Immature natural killer cell (primary cell): ENCODE data around the gene SMC3. TPM values are rescaled to one million over a fixed set of nuclear protein-coding genes. Genes with fewer than 3 reads are reported as not detected.

Experiments used
- DNase-seq, 3 donors: peaks; one replicate each; pipeline ENCODE4 v3.0.0; 2022; ENCODE audit warnings: mixed read lengths in 1 of 3
- H3K27ac Mint-ChIP-seq, 6 donors: one replicate each; pipeline ENCODE4 v1.8.0; 2020; ENCODE audit warnings: mixed read lengths in 6 of 6, mild to moderate bottlenecking in 5 of 6, inconsistent platforms in 4 of 6, moderate library complexity in 3 of 6
- H3K27me3 Mint-ChIP-seq, 3 donors: one replicate each; pipeline ENCODE4 v1.8.0; 2020 to 2021; ENCODE audit warnings: low read depth in 3 of 3, mild to moderate bottlenecking in 3 of 3, mixed read lengths in 3 of 3, moderate library complexity in 3 of 3, inconsistent platforms in 1 of 3
- H3K36me3 Mint-ChIP-seq, 3 donors: one replicate each; pipeline ENCODE4 v1.8.0; 2020; ENCODE audit warnings: mixed read lengths in 3 of 3, inconsistent platforms in 2 of 3, mild to moderate bottlenecking in 2 of 3
- H3K4me1 Mint-ChIP-seq, 2 donors: one replicate each; pipeline ENCODE4 v1.8.0; 2020; ENCODE audit warnings: inconsistent platforms in 2 of 2, mild to moderate bottlenecking in 2 of 2, mixed read lengths in 2 of 2, moderate library complexity in 1 of 2
- H3K4me3 Mint-ChIP-seq, 5 donors: one replicate each; pipeline ENCODE4 v1.8.0; 2020; ENCODE audit warnings: mild to moderate bottlenecking in 5 of 5, mixed read lengths in 5 of 5, inconsistent platforms in 3 of 5, moderate library complexity in 3 of 5
- H3K9me3 Mint-ChIP-seq, 6 donors: one replicate each; pipeline ENCODE4 v1.8.0; 2020; ENCODE audit warnings: mild to moderate bottlenecking in 6 of 6, mixed read lengths in 6 of 6, inconsistent platforms in 4 of 6, moderate library complexity in 3 of 6
- polyA plus RNA-seq, 3 donors: library from polyadenylated mRNA; unstranded; fragments of 300-500 nt; fragmentation: Illumina TruSeq; gene quantifications; one replicate each; pipeline ENCODE4 v1.2.3, GENCODE V29; 2021

Gene SMC3
- polyA plus RNA-seq, 3 donors from 2014 or later = 32.3 to 92.1 (median 43.8) TPM

- H3K4me1 Mint-ChIP-seq = peaks cover 22 to 35% of the 10 kb centered on the region in 2 donors
- peaks cover 22 to 26% (median 23%) of the 10 kb centered on the region in 3 donors for H3K27me3 Mint-ChIP-seq
- H3K27ac Mint-ChIP-seq = no peak within 1 kb of the TSS
- peak in 2 of 3 donors; percentile 2 to 5 for DNase-seq
- H3K36me3 Mint-ChIP-seq = peaks cover 0 to 4% (median 0%) of the 10 kb centered on the region in 3 donors
- H3K4me3 Mint-ChIP-seq = peak within 1 kb of the TSS; percentile 58 to 79 (median 73)
- peaks cover 0 to 2% (median 0%) of the 10 kb centered on the region in 6 donors for H3K9me3 Mint-ChIP-seq
These were observed 76.4 kb downstream of the SMC3 start, which contains the start of gene RBM20 for GRCh38 chr10:110643653-110644597. RBM20 (plus strand) TSS chr10:110644336; CDS start chr10:110644455, 119 bp downstream.

DNA sequence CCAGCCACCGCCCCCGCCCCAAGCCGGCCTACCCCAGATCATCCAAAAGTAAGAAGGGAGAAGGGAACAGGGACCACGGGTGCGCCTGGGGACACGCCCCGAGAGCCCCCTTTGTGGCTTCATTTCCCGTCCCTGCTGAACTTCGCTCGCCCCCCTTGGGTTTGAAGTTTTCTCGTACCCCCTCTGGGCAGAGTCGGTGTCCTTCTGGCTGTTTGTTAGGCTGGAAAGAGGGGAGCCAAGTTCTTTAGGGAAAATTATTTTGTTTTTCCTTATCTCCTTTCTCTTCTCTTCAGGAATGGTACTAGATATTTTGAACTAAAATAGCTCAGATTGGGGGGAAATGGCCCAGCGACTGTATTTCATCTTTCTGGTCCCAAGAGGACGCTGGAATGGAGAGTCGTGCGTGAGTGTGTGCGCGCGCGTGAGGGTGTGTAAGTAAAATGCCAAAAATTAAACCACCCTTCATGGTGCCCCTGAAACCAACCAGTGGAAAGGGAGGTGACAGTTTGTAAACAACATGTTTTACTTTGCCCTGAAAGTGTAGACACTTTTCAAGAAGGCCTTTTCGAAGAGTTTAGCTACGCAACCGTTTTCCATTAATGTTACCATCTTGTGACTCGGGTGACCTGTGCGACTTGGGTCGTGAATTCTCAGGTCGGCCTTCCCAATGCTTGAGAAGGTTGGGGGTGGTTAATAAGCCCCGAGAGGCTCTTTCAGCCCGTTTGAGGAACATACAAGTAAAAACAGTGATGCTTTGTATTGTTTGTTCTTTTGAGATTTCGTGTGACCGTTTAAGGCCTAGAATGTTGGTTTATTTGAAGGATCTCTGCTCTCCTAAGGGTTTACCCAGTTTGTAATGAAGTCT lies 77.3 kb downstream of the SMC3 start:
- peaks cover 22 to 26% (median 23%) of the 10 kb centered on the region in 3 donors for H3K27me3 Mint-ChIP-seq
- H3K4me3 Mint-ChIP-seq = peak overlapping the region in 4 of 5 donors; percentile 41 to 74 (median 64)
- H3K36me3 Mint-ChIP-seq = peaks cover 0 to 4% (median 0%) of the 10 kb centered on the region in 3 donors
- no peak for DNase-seq
- H3K27ac Mint-ChIP-seq = no peak overlapping the region
- peaks cover 0 to 2% (median 0%) of the 10 kb centered on the region in 6 donors for H3K9me3 Mint-ChIP-seq
- peaks cover 22 to 35% of the 10 kb centered on the region in 2 donors for H3K4me1 Mint-ChIP-seq

DNA sequence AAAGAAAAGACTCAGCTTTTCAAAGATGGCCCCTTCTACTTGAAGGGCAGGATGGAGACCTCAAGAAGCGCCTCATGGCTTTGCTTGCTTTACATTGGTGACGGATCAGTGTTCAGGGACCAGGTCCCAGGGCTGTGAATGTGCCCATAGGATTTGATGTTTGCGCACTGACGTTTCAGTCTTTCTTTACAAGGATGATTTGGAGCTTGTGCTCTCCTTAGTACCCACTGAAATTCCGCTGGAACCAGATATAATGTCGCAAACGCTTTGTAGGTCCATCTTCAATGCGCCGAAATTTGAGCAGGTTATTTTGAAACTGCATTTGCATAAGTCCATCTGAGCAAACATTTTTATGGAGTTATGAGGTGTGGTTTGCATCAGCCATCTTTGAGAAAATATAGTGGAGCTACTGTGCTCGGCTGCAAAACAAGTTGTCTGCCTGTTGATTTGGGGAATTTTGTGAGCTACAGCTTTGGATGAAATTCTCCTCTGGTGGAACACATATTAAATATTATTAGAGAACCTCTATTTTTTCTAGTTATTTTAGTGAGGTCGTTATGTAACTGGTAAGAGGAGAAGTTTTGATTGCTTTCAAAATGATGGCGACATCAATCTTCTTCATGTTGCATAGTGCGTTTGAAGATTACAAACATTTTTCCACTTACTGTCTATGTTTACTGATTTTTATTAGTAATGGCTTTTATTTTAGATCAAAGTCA lies 79.1 kb downstream of the SMC3 start:
- DNase-seq = no peak
- Mint-ChIP-seq H3K36me3 (peaks cover 0 to 4% (median 0%) of the 10 kb centered on the region in 3 donors), H3K9me3 (peaks cover 0 to 2% (median 0%) of the 10 kb centered on the region in 6 donors), H3K27ac (no peak overlapping the region), H3K4me3 (no peak overlapping the region), H3K27me3 (peaks cover 15 to 24% (median 21%) of the 10 kb centered on the region in 3 donors), H3K4me1 (peaks cover 17 to 33% of the 10 kb centered on the region in 2 donors)

DNA sequence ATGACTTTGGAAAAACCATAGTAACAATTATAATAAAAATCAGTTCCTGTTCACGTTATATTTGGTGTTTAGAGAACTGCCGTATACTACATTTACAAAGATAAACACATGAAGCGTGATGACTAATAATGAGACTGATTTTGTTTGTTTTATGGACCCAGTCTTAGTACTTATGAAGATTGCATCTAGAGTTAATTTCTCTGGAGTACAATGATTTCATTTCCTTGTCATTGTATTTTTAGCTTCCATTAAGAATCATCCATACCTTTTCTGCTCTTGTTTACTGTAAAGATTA lies 79.6 kb downstream of the SMC3 start:
- H3K9me3 Mint-ChIP-seq = peaks cover 0 to 2% (median 0%) of the 10 kb centered on the region in 6 donors
- peaks cover 19 to 35% of the 10 kb centered on the region in 2 donors for H3K4me1 Mint-ChIP-seq
- DNase-seq = no peak
- H3K27ac Mint-ChIP-seq = no peak overlapping the region
- no peak overlapping the region for H3K4me3 Mint-ChIP-seq
- peaks cover 0 to 4% (median 0%) of the 10 kb centered on the region in 3 donors for H3K36me3 Mint-ChIP-seq
- H3K27me3 Mint-ChIP-seq = peaks cover 15 to 24% (median 21%) of the 10 kb centered on the region in 3 donors

DNA sequence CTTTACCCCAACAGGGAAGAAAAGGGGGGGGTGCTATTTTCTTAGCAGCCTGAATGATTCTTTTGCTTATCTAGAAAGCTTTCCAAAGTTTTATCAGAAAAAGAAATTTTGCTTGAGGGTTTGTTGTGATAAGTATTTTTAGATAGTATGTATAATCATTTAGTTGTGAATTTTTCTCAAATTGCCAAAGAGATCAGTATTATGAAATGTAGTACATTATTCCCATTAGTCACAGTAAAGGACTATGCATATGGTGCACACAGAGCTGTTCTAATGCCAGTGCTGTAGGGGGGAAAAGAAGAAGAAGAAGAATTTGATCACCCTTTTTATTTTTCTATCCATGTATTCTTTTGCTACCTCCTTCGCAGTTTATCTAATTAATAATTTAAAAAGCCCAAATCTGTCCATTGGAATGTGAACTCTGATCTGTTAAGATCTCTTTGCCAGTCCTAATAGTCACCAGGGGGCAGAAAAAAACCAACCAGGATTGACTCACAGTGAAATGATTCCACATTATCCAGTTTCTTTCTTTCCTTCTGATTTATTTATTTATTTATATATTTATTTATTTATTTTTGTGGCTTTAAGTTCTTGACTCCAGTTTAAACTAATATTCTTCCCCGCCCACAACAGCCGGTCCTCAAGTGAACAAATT lies 81.3 kb downstream of the SMC3 start:
- Mint-ChIP-seq H3K4me3 (no peak overlapping the region), H3K36me3 (no peaks in the 10 kb centered on the region), H3K9me3 (no peaks in the 10 kb centered on the region), H3K27ac (no peak overlapping the region), H3K27me3 (peaks cover 9 to 20% (median 19%) of the 10 kb centered on the region in 3 donors), H3K4me1 (peaks cover 11 to 20% of the 10 kb centered on the region in 2 donors)
- DNase-seq = no peak

GRCh38 chr10:110649347-110650264 lies 82.1 kb downstream of the SMC3 start:
- Mint-ChIP-seq H3K4me3 (no peak overlapping the region), H3K27me3 (peaks cover 8 to 20% (median 19%) of the 10 kb centered on the region in 3 donors), H3K4me1 (peaks cover 10 to 18% of the 10 kb centered on the region in 2 donors)

GRCh38 chr10:110650265-110650668 lies 82.8 kb downstream of the SMC3 start:
- H3K4me1 Mint-ChIP-seq = peaks cover 7 to 13% of the 10 kb centered on the region in 2 donors
- DNase-seq = peak in 2 of 3 donors; percentile 3 to 7
- H3K36me3 Mint-ChIP-seq = no peaks in the 10 kb centered on the region
- no peaks in the 10 kb centered on the region for H3K9me3 Mint-ChIP-seq
- H3K4me3 Mint-ChIP-seq = no peak overlapping the region
- H3K27me3 Mint-ChIP-seq = peaks cover 6 to 16% (median 15%) of the 10 kb centered on the region in 3 donors
- no peak overlapping the region for H3K27ac Mint-ChIP-seq

More at GRCh38 chr10:110649347-110650264, 82.1 kb downstream of the SMC3 start:
- H3K27ac Mint-ChIP-seq = no peak overlapping the region
- H3K36me3 Mint-ChIP-seq = no peaks in the 10 kb centered on the region
- no peaks in the 10 kb centered on the region for H3K9me3 Mint-ChIP-seq
- no peak for DNase-seq

DNA sequence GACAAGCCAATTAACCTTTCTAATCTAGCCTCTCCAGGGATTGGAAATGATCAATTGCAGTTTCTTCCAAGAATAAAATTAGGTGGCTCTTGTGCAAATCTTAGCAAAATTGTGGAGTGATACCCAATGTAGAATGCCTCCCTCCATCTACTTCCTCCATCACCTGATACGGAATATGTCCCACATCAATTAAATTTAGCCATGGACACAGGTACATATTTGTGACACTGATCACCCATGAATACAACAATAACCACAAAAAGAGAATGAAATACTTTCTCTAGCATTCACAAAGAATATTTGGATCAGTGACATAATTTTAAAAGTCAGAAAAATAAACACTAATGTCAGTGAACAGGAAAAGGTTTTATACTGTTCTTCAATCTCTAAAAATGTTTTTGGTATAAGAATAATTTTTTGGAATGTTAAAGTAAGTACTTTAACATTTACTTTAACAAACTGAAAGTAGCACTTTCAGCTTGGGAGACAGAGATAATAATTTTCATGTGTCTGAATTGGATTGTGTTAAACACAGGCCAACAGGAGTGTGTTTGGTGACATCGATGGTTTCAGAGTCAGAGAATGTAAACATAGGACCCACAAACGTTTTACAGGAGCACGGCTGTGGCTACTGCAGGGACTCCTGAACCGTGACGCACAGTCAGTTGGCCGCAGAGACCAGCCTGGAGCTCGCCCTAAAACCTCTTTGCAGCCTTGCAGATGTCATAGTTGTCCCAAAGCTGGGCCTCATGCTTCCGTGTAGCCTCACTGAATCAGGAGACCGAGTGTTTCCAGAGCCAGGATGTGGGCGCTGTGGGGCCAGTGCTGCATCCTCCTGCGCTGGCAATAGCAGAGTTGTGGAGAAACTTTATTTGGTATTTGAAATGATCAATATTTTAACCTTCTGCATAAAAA lies 83.8 kb downstream of the SMC3 start:
- H3K4me1 Mint-ChIP-seq = peaks cover 7 to 13% of the 10 kb centered on the region in 2 donors
- peak; percentile 12 to 37 (median 33) for DNase-seq
- no peaks in the 10 kb centered on the region for H3K9me3 Mint-ChIP-seq
- peaks cover 4 to 15% (median 13%) of the 10 kb centered on the region in 3 donors for H3K27me3 Mint-ChIP-seq
- H3K36me3 Mint-ChIP-seq = no peaks in the 10 kb centered on the region
- H3K4me3 Mint-ChIP-seq = no peak overlapping the region
- H3K27ac Mint-ChIP-seq = no peak overlapping the region

- Mint-ChIP-seq H3K27me3 (peaks cover 4 to 16% (median 10%) of the 10 kb centered on the region in 3 donors), H3K27ac (peak overlapping the region in 1 of 6 donors; percentile 6), H3K4me3 (no peak overlapping the region), H3K36me3 (no peaks in the 10 kb centered on the region), H3K4me1 (peaks cover 7 to 13% of the 10 kb centered on the region in 2 donors), H3K9me3 (no peaks in the 10 kb centered on the region)
- no peak for DNase-seq
These were observed 85.1 kb downstream of the SMC3 start for GRCh38 chr10:110652475-110653118.
